Pancreas (tissue), 10 donors: ENCODE measurements around the gene KRT23. TPM values are rescaled to one million over a fixed set of nuclear protein-coding genes. Genes with fewer than 3 reads are reported as not detected.

ENCODE experiments used
- ATAC-seq, 4 donors: fragments of 200-7000 bp; cut with Tn5 transposase; one replicate each; pipeline versions ENCODE4 v1.8.0 to v1.9.1; 2020; ENCODE audit warnings: mild to moderate bottlenecking in 4 of 4, moderate library complexity in 4 of 4
- DNase-seq, 6 donors: peaks; one replicate each; pipeline ENCODE4 v3.0.0-alpha.2; 2020
- FAIRE-seq: peaks from 2 replicates; lab custom pipeline; 2012; peaks lifted over from hg19 to GRCh38; lab: Jason Lieb, UNC
- H3K27ac ChIP-seq, 4 donors: fragments of 200-600 bp; sonication (generic); 1 replicate in 3 of 4; 2 replicates in 1 of 4; pipeline versions ENCODE4 v1.5.0 to v1.8.0; 2020
- H3K27me3 ChIP-seq, 4 donors: fragments of 200-600 bp; one replicate each; pipeline ENCODE4 v1.8.0; 2021
- H3K36me3 ChIP-seq, 3 donors: fragments of 200-600 bp; sonication (generic) in 1 of 3; one replicate each; pipeline versions ENCODE4 v1.5.0 to v1.8.0; 2020 to 2021
- H3K4me1 ChIP-seq, 3 donors: fragments of 200-600 bp; one replicate each; pipeline ENCODE4 v1.8.0; 2021
- H3K4me3 ChIP-seq, 4 donors: fragments of 200-600 bp; sonication (generic) in 2 of 4; one replicate each; pipeline versions ENCODE4 v1.5.0 to v1.8.0; 2020 to 2021
- H3K9me3 ChIP-seq, 4 donors: fragments of 200-600 bp; one replicate each; pipeline ENCODE4 v1.8.0; 2021
- WGBS, 2 donors: extraction: QIAGEN DNeasy Blood & Tissue Kit; methylation state at CpG; one replicate each; pipeline ENCODE4 v1.1.7; 2013; 5-methylcytosine and 5-hydroxymethylcytosine counted together
- intact Hi-C, 3 donors: fragments of 100-400 bp; cut with DNase I; formaldehyde crosslinking; loops; one replicate each; pipeline versions ENCODE4 v1.11.1 to v1.14.2; 2022
- polyA plus RNA-seq, 2 donors: library from polyadenylated mRNA; stranded (reverse); fragments of 200-250 nt; gene quantifications; one replicate each; pipeline ENCODE4 v1.2.3, GENCODE V29; 2013
- total RNA-seq, 6 donors: library from RNA; stranded (reverse); fragmentation: NEBNext Ultra II Directional in 4 of 6; extraction: Animal tissue kit (Norgen Biotek cat#: 25700) in 4 of 6; gene quantifications; one replicate each; pipeline versions ENCODE4 v1.2.1 to v1.2.4, GENCODE V29; 2021 to 2023
- TF ChIP-seq, protein P1 (sequence below), 4 donors: fragments of 200-600 bp; sonication (generic) in 3 of 4; IDR thresholded peaks; one replicate each; pipeline versions ENCODE4 v1.5.0 to v1.8.0; 2021; ENCODE audit warnings: antibody characterized with exemption in 4 of 4
- donor health status: healthy with polysubstance abuse.
- donor health status: DM: no; HTN: no; CAD: no; lungs with moderate emphysema.
- donor health status: DM: no; HTN: no; CAD: no.
- donor health status: control.
- donor health status: control.
- donor health status: Bipolar disorder and iron deficiency.
- donor health status: DM: yes; HTN: yes; CAD: no.
- donor health status: DM: no; HTN: no; CAD: no.
- donor health status: DM: no; HTN: no; CAD: no.
- donor health status: DM: yes; HTN: yes; CAD: no.

Gene KRT23
- total and polyA plus RNA-seq, 8 donors, result 0.59 to 17.7 (median 1.1) TPM

DNA sequence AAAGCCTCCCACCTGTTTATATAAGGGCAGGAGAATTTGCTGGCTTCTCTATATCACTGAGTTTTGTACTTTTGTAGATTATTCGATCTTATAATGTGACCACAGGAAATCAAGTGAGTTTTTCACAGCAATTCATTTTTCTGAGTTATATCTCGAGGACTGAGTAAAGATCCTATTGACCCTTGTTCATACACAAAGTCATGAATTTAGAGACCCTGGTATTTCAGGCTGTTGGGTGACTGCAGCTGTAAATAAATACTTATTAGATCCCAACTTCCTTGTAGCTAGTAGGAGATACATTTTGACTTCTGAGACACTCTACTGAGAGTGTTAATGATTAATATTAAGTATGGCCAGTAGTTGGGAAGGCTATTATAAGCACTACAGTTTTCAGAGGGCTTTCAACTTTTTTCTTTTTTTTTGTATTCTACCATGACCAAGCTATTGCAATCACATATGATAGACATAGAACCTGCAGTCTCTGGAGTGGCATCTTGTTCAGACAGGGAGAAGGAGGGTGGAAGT is 49.2 kb downstream of the KRT23 start:
- no peak overlapping the region for H3K27ac ChIP-seq
- intact Hi-C loops, result no loop called here
- no peaks in the 10 kb centered on the region for H3K4me1 ChIP-seq
- DNase-seq (no peak), ATAC-seq (no peak), FAIRE-seq (no peak)
- H3K27me3 ChIP-seq, result peaks cover 0 to 9% (median 0%) of the 10 kb centered on the region in 4 donors
- H3K4me3 ChIP-seq, result no peak overlapping the region
- TF ChIP-seq, protein P1, sequence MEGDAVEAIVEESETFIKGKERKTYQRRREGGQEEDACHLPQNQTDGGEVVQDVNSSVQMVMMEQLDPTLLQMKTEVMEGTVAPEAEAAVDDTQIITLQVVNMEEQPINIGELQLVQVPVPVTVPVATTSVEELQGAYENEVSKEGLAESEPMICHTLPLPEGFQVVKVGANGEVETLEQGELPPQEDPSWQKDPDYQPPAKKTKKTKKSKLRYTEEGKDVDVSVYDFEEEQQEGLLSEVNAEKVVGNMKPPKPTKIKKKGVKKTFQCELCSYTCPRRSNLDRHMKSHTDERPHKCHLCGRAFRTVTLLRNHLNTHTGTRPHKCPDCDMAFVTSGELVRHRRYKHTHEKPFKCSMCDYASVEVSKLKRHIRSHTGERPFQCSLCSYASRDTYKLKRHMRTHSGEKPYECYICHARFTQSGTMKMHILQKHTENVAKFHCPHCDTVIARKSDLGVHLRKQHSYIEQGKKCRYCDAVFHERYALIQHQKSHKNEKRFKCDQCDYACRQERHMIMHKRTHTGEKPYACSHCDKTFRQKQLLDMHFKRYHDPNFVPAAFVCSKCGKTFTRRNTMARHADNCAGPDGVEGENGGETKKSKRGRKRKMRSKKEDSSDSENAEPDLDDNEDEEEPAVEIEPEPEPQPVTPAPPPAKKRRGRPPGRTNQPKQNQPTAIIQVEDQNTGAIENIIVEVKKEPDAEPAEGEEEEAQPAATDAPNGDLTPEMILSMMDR (IDR thresholded peaks at IDR 0.05), result no peak
- no peaks in the 10 kb centered on the region for H3K9me3 ChIP-seq
- H3K36me3 ChIP-seq, result no peaks in the 10 kb centered on the region
- 50 to 55% methylated on average over 2 of the region's 2 CpGs for WGBS, 2 donors

DNA sequence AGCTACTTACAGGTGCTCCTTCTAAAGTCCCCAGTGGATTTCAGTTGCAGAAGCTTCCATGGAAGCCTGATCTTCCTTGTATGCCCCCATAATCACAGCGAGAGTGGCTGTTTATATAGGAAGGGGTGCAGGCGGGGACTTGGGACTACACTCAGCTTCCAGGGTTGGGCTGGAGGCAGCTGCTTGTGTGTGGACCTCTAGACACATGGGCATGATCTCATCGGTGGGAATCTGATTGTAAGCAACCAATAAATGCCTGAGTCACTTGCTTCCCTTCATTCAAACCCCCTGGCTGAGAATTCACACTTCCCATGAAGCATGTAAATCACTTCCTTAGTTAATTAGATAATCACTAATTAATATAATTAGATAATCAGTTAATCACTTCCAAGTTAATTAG is 51.4 kb downstream of the KRT23 start:
- H3K9me3 ChIP-seq, result no peaks in the 10 kb centered on the region
- FAIRE-seq (no peak), ATAC-seq (no peak), DNase-seq (no peak)
- intact Hi-C loops, result no loop called here
- TF ChIP-seq, protein P1 (IDR thresholded peaks at IDR 0.05), result no peak
- WGBS, 2 donors, result 41 to 56% methylated on average over 3 of the region's 3 CpGs
- H3K4me1 ChIP-seq, result no peaks in the 10 kb centered on the region
- no peaks in the 10 kb centered on the region for H3K36me3 ChIP-seq
- H3K27ac ChIP-seq, result no peak overlapping the region
- peaks cover 0 to 9% (median 0%) of the 10 kb centered on the region in 4 donors for H3K27me3 ChIP-seq
- no peak overlapping the region for H3K4me3 ChIP-seq

DNA sequence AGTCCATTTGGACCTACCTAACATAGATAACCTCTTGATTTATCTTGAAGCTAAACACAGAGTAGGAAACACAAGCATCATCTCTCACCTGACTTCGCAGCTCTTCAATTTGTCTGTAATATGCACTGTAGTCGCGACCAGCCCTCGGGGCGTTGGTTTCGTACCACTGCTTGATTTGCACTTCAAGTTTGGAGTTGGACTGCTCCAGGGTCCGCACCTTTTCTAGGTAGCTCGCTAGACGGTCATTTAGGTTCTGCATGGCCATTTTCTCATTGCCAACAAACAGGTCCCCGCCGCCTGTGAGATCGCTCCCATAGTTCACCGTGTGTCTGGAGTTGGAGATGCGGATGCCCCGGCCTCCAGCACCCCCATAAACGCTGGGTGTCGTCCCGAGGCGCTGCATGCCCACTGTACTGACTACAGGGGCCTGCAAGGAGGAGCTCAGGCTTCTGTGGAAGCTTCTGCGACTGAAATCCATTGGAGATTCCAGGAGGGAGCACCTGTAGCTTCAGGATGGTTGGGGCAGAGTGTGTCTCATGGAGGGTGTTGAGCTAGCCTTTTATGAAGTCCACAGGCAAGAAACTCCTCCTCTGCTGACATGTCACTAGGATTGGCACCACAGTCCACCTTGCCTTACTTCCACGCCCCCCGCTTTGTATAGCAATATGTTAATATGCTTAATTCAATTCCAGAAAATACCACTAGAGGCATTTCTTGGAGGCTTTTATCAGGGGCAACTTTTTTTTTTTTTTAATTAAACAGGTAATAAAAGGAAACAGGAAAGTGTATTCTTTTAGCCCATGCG is 52.5 kb downstream of the KRT23 start, which contains the start of gene KRT20:
Gene KRT20, minus strand, starts transcription at position 535 of the 805 bp plus-strand sequence. Its CDS starts 57 bp downstream, at position 478.
- intact Hi-C loops, result no loop called here
- TF ChIP-seq, protein P1 (IDR thresholded peaks at IDR 0.05), result no peak
- Histone ChIP-seq H3K27ac (no peak within 1 kb of the TSS), H3K4me1 (no peaks in the 10 kb centered on the region), H3K9me3 (no peaks in the 10 kb centered on the region), H3K4me3 (no peak within 1 kb of the TSS), H3K27me3 (peaks cover 0 to 4% (median 0%) of the 10 kb centered on the region in 4 donors), H3K36me3 (no peaks in the 10 kb centered on the region)
- 76 to 81% methylated on average over 23 of the region's 23 CpGs for WGBS, 2 donors
- no peak for FAIRE-seq
- no peak for DNase-seq
- ATAC-seq, result no peak

DNA sequence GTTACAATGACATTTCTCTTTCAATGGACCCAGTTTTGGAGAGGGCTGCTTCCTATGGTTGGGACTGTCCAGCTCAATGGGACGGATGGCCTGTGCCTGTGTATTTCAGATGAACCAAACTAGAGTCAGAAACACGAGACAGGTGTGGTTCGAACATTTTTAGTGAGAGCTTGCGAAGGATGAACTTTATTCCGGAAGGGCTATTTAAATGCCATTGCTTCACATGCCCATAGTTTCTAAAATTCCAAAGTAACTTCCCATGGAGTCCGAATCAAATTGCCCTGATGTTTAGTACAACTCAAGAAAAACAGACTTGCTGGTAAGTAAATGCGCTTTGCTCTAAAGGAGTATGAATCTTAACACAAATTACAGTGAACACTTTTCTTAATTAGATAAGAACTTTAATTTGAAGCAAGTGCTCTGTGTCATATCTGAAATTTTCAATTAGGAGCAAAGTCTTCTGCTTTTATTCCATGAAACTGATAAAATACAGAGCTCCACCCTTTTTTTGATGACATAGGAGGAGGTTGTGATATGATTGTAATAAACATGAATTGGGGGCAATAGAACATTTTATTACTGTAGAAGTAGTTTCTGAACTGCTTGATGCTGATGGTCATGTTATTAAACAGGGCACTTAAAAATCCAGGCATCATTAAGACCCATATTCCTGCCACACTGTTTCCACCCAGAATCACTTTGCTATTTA is 53.7 kb downstream of the KRT23 start:
- intact Hi-C loops, result no loop called here
- Histone ChIP-seq H3K27ac (no peak overlapping the region), H3K36me3 (no peaks in the 10 kb centered on the region), H3K4me3 (no peak overlapping the region), H3K27me3 (no peaks in the 10 kb centered on the region), H3K9me3 (no peaks in the 10 kb centered on the region), H3K4me1 (no peaks in the 10 kb centered on the region)
- DNase-seq (no peak), FAIRE-seq (no peak), ATAC-seq (no peak)
- TF ChIP-seq, protein P1 (IDR thresholded peaks at IDR 0.05), result no peak
- WGBS, 2 donors, result 74 to 87% methylated on average over 7 of the region's 7 CpGs
